ENCODE data around the gene PPP1R9B. TPM values are rescaled to one million over a fixed set of nuclear protein-coding genes. Genes with fewer than 3 reads are reported as not detected.

The PPP1R9B gene
- total RNA-seq, 4 donors from 2014 or later: 14.0 to 29.2 (median 20.0) TPM

GRCh38 chr17:50109785-50110184 lies 40.7 kb downstream of the PPP1R9B start:
- TF ChIP-seq, protein P1, sequence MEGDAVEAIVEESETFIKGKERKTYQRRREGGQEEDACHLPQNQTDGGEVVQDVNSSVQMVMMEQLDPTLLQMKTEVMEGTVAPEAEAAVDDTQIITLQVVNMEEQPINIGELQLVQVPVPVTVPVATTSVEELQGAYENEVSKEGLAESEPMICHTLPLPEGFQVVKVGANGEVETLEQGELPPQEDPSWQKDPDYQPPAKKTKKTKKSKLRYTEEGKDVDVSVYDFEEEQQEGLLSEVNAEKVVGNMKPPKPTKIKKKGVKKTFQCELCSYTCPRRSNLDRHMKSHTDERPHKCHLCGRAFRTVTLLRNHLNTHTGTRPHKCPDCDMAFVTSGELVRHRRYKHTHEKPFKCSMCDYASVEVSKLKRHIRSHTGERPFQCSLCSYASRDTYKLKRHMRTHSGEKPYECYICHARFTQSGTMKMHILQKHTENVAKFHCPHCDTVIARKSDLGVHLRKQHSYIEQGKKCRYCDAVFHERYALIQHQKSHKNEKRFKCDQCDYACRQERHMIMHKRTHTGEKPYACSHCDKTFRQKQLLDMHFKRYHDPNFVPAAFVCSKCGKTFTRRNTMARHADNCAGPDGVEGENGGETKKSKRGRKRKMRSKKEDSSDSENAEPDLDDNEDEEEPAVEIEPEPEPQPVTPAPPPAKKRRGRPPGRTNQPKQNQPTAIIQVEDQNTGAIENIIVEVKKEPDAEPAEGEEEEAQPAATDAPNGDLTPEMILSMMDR (IDR thresholded peaks at IDR 0.05; ENCODE audit: low read depth): no peak

GRCh38 chr17:50109207-50109606 lies 41.3 kb downstream of the PPP1R9B start:
- TF ChIP-seq, protein P1 (IDR thresholded peaks at IDR 0.05; ENCODE audit: low read depth): no peak

DNA sequence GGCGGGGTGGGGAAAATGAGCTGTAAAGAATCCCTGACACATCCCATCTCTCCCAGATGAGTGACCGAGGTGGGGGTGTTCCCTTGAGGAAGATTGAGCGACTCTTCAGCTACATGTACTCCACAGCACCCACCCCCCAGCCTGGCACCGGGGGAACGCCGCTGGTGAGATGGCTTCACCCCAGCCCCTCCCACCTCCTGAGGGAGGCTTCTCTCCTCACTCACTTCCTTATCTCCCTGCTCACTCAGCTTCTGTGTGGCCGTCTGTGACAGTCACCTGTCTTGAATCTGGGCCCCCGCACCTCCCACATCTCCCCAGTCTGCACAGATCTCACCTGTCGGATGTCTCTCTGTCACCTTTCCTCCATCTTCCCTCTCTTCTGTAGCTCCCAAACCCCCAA lies 41.9 kb downstream of the PPP1R9B start:
- TF ChIP-seq, protein P1 (IDR thresholded peaks at IDR 0.05; ENCODE audit: low read depth): no peak

- TF ChIP-seq, protein P1 (IDR thresholded peaks at IDR 0.05; ENCODE audit: low read depth): no peak
These were observed 42.6 kb downstream of the PPP1R9B start for GRCh38 chr17:50107790-50108414.

- TF ChIP-seq, protein P1 (IDR thresholded peaks at IDR 0.05; ENCODE audit: low read depth): no peak
These were observed 43.9 kb downstream of the PPP1R9B start for GRCh38 chr17:50106393-50107131.

GRCh38 chr17:50105811-50106210 lies 44.7 kb downstream of the PPP1R9B start:
- TF ChIP-seq, protein P1 (IDR thresholded peaks at IDR 0.05; ENCODE audit: low read depth): no peak

DNA sequence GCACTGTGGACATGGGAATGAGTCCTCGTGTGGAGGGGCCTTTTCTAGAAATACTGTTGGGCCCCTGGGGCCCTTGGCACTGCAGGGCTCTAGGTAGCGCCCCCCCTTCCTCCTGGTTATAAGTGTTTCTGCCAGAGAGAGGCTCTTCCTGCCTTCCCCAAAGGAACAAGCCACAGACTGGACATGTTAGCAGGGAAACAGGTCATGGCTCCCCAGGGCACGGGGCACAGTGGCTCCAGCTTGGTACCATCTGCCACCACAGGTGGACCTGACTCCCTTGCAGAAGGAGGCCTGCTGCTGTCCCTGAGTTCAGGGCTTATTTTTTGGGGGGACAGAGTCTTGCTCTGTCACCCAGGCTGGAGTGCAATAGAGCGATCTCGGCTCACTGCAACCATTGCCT lies 46.5 kb downstream of the PPP1R9B start:
- TF ChIP-seq, protein P1 (IDR thresholded peaks at IDR 0.05; ENCODE audit: low read depth): no peak
